A549 treated with AZD9567 at 1 μM for 4 hours (cell line): ENCODE measurements around the gene ATP5F1D. TPM values are rescaled to one million over a fixed set of nuclear protein-coding genes. Genes with fewer than 3 reads are reported as not detected.

ENCODE experiments used
- total RNA-seq: library from RNA; stranded (reverse); fragments of 200-300 nt; extraction: Qiagen RNA extraction; gene quantifications from 5 replicates; pipeline ENCODE4 v1.2.3, GENCODE V29; 2022; ENCODE audit not compliant: insufficient read depth

ATP5F1D gene
- total RNA-seq = 73.2 to 172 TPM (median 163 TPM) in 5 replicates

DNA sequence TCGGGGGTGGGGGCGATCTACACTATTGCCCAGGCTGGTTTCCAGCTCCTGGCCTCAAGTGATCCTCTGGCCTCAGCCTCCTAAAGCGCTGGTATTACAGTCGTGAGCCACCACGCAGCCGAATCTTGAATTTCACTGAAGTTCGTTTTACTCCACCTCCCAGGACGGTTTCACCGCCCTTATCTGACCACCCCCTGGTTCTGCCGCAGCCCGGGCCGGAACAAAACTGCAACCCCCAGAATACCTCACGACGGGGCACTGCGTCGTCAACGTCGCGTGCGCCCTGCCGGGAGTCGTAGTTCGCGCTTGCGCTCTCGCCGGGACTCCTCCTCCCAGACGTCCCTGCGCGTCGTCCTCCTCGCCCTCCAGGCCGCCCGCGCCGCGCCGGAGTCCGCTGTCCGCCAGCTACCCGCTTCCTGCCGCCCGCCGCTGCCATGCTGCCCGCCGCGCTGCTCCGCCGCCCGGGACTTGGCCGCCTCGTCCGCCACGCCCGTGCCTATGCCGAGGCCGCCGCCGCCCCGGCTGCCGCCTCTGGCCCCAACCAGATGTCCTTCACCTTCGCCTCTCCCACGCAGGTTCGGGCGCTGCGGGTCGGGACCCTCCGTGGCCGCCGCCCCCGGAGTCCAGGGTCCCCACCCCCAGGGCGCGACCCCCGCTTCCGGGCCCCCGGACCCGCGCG is at the start of gene ATP5F1D:
Gene ATP5F1D, plus strand, starts transcription at position 335 of the 679 bp plus-strand sequence. Its CDS starts 100 bp downstream, at position 435.

GRCh38 chr19:1205114-1206099 is 36.1 kb upstream of the ATP5F1D start, which contains the start of gene STK11:
TSS of gene STK11 (plus strand) at chr19:1205778. CDS start at chr19:1206914, 1,136 bp downstream.

GRCh38 chr19:1237754-1238368 is 3.7 kb upstream of the ATP5F1D start, which contains the start of gene CBARP:
TSS of gene CBARP (minus strand) at chr19:1238005. CDS start at chr19:1236100, 1,905 bp downstream.

GRCh38 chr19:1248139-1248785 is 6.7 kb downstream of the ATP5F1D start, which contains the start of gene MIDN:
TSS of gene MIDN (plus strand) at chr19:1248583. CDS start at chr19:1250297, 1,714 bp downstream.

DNA sequence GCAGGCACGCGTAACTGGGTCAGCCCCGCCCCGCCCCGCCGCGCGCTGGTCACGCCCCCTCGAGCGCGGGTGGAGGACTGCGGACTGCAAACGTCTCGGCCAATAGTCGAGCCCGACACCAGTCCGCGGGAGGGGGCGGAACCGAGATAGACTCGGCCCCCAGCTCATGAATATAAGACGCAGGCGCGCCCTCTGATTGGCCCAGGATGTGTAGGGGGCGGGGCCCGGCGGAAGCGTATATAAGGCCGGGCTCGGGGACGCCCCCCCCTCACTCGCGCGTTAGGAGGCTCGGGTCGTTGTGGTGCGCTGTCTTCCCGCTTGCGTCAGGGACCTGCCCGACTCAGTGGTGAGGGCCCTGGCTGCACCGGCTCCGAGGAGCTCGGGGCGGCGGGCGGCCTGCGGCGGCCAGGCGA is 27.5 kb downstream of the ATP5F1D start, which contains the start of gene CIRBP:
Gene CIRBP, plus strand, starts transcription at position 268 of the 413 bp plus-strand sequence. CDS start 1,602 bp downstream, outside the sequence.

GRCh38 chr19:1275260-1275975 is 33.9 kb downstream of the ATP5F1D start, which contains the start of gene FAM174C:
TSS of gene FAM174C (plus strand) at chr19:1275530. CDS start at chr19:1275550, 20 bp downstream.

GRCh38 chr19:1285737-1286360 is 44.3 kb downstream of the ATP5F1D start, which contains the start of gene EFNA2:
TSS of gene EFNA2 (plus strand) at chr19:1285873. CDS start at chr19:1286169, 296 bp downstream.

Other genes starting within 250 kb of the ATP5F1D start
- 2.0 to 3.7 TPM (median 3.3 TPM) in 4 of 5 replicates, not detected in the other for gene GRIN3B, start 241.3 kb upstream of the ATP5F1D start, total RNA-seq
- gene TMEM259, start 220.6 kb upstream of the ATP5F1D start, total RNA-seq = 81.7 to 126 TPM (median 123 TPM) in 5 replicates
- not detected in 5 replicates for gene RNU6-2, start 220.2 kb upstream of the ATP5F1D start, total RNA-seq
- gene CNN2, start 215.1 kb upstream of the ATP5F1D start, total RNA-seq = 59.2 to 96.5 TPM (median 67.0 TPM) in 5 replicates
- 11.2 to 16.3 TPM (median 13.7 TPM) in 5 replicates for gene ABCA7, start 201.6 kb upstream of the ATP5F1D start, total RNA-seq
- gene ARHGAP45, start 174.6 kb upstream of the ATP5F1D start, total RNA-seq = 2.6 to 3.2 TPM (median 2.9 TPM) in 5 replicates
- 209 to 249 TPM (median 237 TPM) in 5 replicates for gene POLR2E, start 146.4 kb upstream of the ATP5F1D start, total RNA-seq
- gene GPX4, start 137.8 kb upstream of the ATP5F1D start, total RNA-seq = 423 to 497 TPM (median 483 TPM) in 5 replicates
- gene SBNO2, start 67.5 kb upstream of the ATP5F1D start, total RNA-seq = 21.9 to 34.8 TPM (median 32.8 TPM) in 5 replicates
- 23.6 to 38.2 TPM (median 35.2 TPM) in 5 replicates for gene STK11, start 36.0 kb upstream of the ATP5F1D start, total RNA-seq
- gene CBARP, start 3.7 kb upstream of the ATP5F1D start, total RNA-seq = 4.1 to 4.9 TPM (median 4.9 TPM) in 5 replicates
- 37.1 to 51.8 TPM (median 48.1 TPM) in 5 replicates for gene MIDN, start 6.8 kb downstream of the ATP5F1D start, total RNA-seq
- 117 to 198 TPM (median 123 TPM) in 5 replicates for gene CIRBP, start 27.6 kb downstream of the ATP5F1D start, total RNA-seq
- gene FAM174C, start 33.8 kb downstream of the ATP5F1D start, total RNA-seq = 41.0 to 95.6 TPM (median 76.7 TPM) in 5 replicates
- 1.1 to 2.1 TPM (median 1.6 TPM) in 4 of 5 replicates, not detected in the other for gene EFNA2, start 44.1 kb downstream of the ATP5F1D start, total RNA-seq
- 72.8 to 98.9 TPM (median 75.7 TPM) in 5 replicates for gene NDUFS7, start 142.2 kb downstream of the ATP5F1D start, total RNA-seq
- gene GAMT, start 159.8 kb downstream of the ATP5F1D start, total RNA-seq = 32.7 to 46.1 TPM (median 41.7 TPM) in 5 replicates
- 66.2 to 95.9 TPM (median 93.7 TPM) in 5 replicates for gene DAZAP1, start 165.8 kb downstream of the ATP5F1D start, total RNA-seq
- gene RPS15, start 196.6 kb downstream of the ATP5F1D start, total RNA-seq = 1,367 to 2,061 TPM (median 1,872 TPM) in 5 replicates
- 1.5 to 8.3 TPM (median 1.8 TPM) in 5 replicates for gene APC2, start 208.4 kb downstream of the ATP5F1D start, total RNA-seq
- 10.1 to 21.7 TPM (median 20.5 TPM) in 5 replicates for gene C19orf25, start 237.5 kb downstream of the ATP5F1D start, total RNA-seq
- 0.73 to 1.1 TPM (median 0.99 TPM) in 4 of 5 replicates, not detected in the other for gene PCSK4, start 248.6 kb downstream of the ATP5F1D start, total RNA-seq
- 4.8 to 6.0 TPM (median 5.1 TPM) in 5 replicates for gene REEP6, start 249.4 kb downstream of the ATP5F1D start, total RNA-seq